ENCODE measurements around the gene LMNTD1.

The LMNTD1 gene

GRCh38 chr12:25480145-25480544 is 72.9 kb downstream of the LMNTD1 start:
- H3K4me1 ChIP-seq (ENCODE audit: insufficient read depth, low read length, severe bottlenecking) = no peaks in the 10 kb centered on the region
- TF ChIP-seq EZH2 (IDR thresholded peaks at IDR 0.05; ENCODE audit: borderline replicate concordance, low read length) (no peak), CTCF (IDR thresholded peaks at IDR 0.05; ENCODE audit: low read length) (no peak)
- no peaks in the 10 kb centered on the region for H3K9me2 ChIP-seq (ENCODE audit: low read depth, low read length)
- no peaks in the 10 kb centered on the region for H3K79me2 ChIP-seq (ENCODE audit: insufficient read depth, low read length)
- no peak overlapping the region for H3K27ac ChIP-seq (ENCODE audit: low read depth, low read length, poor library complexity, severe bottlenecking)
- no peaks in the 10 kb centered on the region for H3K27me3 ChIP-seq (ENCODE audit: insufficient read depth, low read length)
- H3K4me3 ChIP-seq (ENCODE audit: low read depth, low read length, poor library complexity, severe bottlenecking) = no peak overlapping the region
- no peaks in the 10 kb centered on the region for H3K36me3 ChIP-seq (ENCODE audit: insufficient read depth, low read length)
- H3K4me2 ChIP-seq (ENCODE audit: low read length) = no peak overlapping the region
- no peaks in the 10 kb centered on the region for H3F3A ChIP-seq (ENCODE audit: insufficient read depth, low read length)
- no peak overlapping the region for H2AFZ ChIP-seq (ENCODE audit: low read length)
- no peak overlapping the region for H3K9ac ChIP-seq (ENCODE audit: low read length)
- H4K20me1 ChIP-seq (ENCODE audit: insufficient read depth, low read length) = no peaks in the 10 kb centered on the region
- H3K9me3 ChIP-seq (ENCODE audit: low read length) = no peaks in the 10 kb centered on the region

- Histone ChIP-seq H3K4me1 (ENCODE audit: insufficient read depth, low read length, severe bottlenecking) (no peaks in the 10 kb centered on the region), H3K4me2 (ENCODE audit: low read length) (no peak overlapping the region), H2AFZ (ENCODE audit: low read length) (no peak overlapping the region), H3K27ac (ENCODE audit: low read depth, low read length, poor library complexity, severe bottlenecking) (no peak overlapping the region), H3F3A (ENCODE audit: insufficient read depth, low read length) (no peaks in the 10 kb centered on the region), H3K9ac (ENCODE audit: low read length) (no peak overlapping the region), H3K9me3 (ENCODE audit: low read length) (no peaks in the 10 kb centered on the region), H3K4me3 (ENCODE audit: low read depth, low read length, poor library complexity, severe bottlenecking) (no peak overlapping the region), H3K36me3 (ENCODE audit: insufficient read depth, low read length) (no peaks in the 10 kb centered on the region), H3K79me2 (ENCODE audit: insufficient read depth, low read length) (no peaks in the 10 kb centered on the region), H3K27me3 (ENCODE audit: insufficient read depth, low read length) (no peaks in the 10 kb centered on the region), H4K20me1 (ENCODE audit: insufficient read depth, low read length) (no peaks in the 10 kb centered on the region), H3K9me2 (ENCODE audit: low read depth, low read length) (no peaks in the 10 kb centered on the region)
- TF ChIP-seq CTCF (IDR thresholded peaks at IDR 0.05; ENCODE audit: low read length) = no peak
- no peak for TF ChIP-seq EZH2 (IDR thresholded peaks at IDR 0.05; ENCODE audit: borderline replicate concordance, low read length)
These were observed 75.9 kb downstream of the LMNTD1 start for GRCh38 chr12:25477217-25477616.

GRCh38 chr12:25472453-25472852 is 80.6 kb downstream of the LMNTD1 start:
- no peaks in the 10 kb centered on the region for H4K20me1 ChIP-seq (ENCODE audit: insufficient read depth, low read length)
- H3K4me1 ChIP-seq (ENCODE audit: insufficient read depth, low read length, severe bottlenecking) = no peaks in the 10 kb centered on the region
- no peak overlapping the region for H3K4me2 ChIP-seq (ENCODE audit: low read length)
- TF ChIP-seq EZH2 (IDR thresholded peaks at IDR 0.05; ENCODE audit: borderline replicate concordance, low read length) = no peak
- TF ChIP-seq CTCF (IDR thresholded peaks at IDR 0.05; ENCODE audit: low read length) = no peak
- H3F3A ChIP-seq (ENCODE audit: insufficient read depth, low read length) = no peaks in the 10 kb centered on the region
- no peak overlapping the region for H2AFZ ChIP-seq (ENCODE audit: low read length)
- no peaks in the 10 kb centered on the region for H3K79me2 ChIP-seq (ENCODE audit: insufficient read depth, low read length)
- no peaks in the 10 kb centered on the region for H3K9me3 ChIP-seq (ENCODE audit: low read length)
- H3K36me3 ChIP-seq (ENCODE audit: insufficient read depth, low read length) = no peaks in the 10 kb centered on the region
- H3K27ac ChIP-seq (ENCODE audit: low read depth, low read length, poor library complexity, severe bottlenecking) = no peak overlapping the region
- no peaks in the 10 kb centered on the region for H3K9me2 ChIP-seq (ENCODE audit: low read depth, low read length)
- no peaks in the 10 kb centered on the region for H3K27me3 ChIP-seq (ENCODE audit: insufficient read depth, low read length)
- no peak overlapping the region for H3K4me3 ChIP-seq (ENCODE audit: low read depth, low read length, poor library complexity, severe bottlenecking)
- H3K9ac ChIP-seq (ENCODE audit: low read length) = no peak overlapping the region

Data from OCI-LY1 (cell line).